WTC11 (cell line): Measurements from ENCODE around the gene ADRB2. TPM values are rescaled to one million over a fixed set of nuclear protein-coding genes. Genes with fewer than 3 reads are reported as not detected.

Experiments used
- ATAC-seq: fragments of 200-7000 bp; cut with Tn5 transposase; 2 replicates; pipeline ENCODE4 v1.10.0; 2021; ENCODE audit warnings: mild to moderate bottlenecking, moderate library complexity
- CTCF ChIA-PET: fragments of 300-600 bp; sonication (Branson Sonifier 250); formaldehyde crosslinking; loops from one replicate; lab custom pipeline; 2021; ENCODE audit warnings: antibody characterized with exemption; lab: Charles Lee
- POLR2A ChIA-PET: fragments of 350-600 bp; sonication (Branson Sonifier 250); formaldehyde crosslinking; loops from one replicate; lab custom pipeline; 2021; ENCODE audit warnings: antibody characterized with exemption; lab: Charles Lee
- DNase-seq: peaks from one replicate; pipeline ENCODE4 v3.0.0; 2021; ENCODE audit warnings: low spot score
- H3K27ac Mint-ChIP-seq: 2 replicates; pipeline ENCODE4 v1.8.0; 2021; ENCODE audit warnings: mixed read lengths
- H3K27me3 Mint-ChIP-seq: 2 replicates; pipeline ENCODE4 v1.8.0; 2021; ENCODE audit warnings: low read depth, mild to moderate bottlenecking, moderate library complexity, mixed read lengths
- H3K36me3 Mint-ChIP-seq: 2 replicates; pipeline ENCODE4 v1.8.0; 2021; ENCODE audit warnings: mixed read lengths
- H3K4me1 Mint-ChIP-seq: 2 replicates; pipeline ENCODE4 v1.8.0; 2022; ENCODE audit warnings: mixed read lengths
- H3K4me3 Mint-ChIP-seq: 2 replicates; pipeline ENCODE4 v1.8.0; 2021; ENCODE audit warnings: mild to moderate bottlenecking, moderate library complexity, mixed read lengths
- H3K9me3 Mint-ChIP-seq: 2 replicates; pipeline ENCODE4 v1.8.0; 2021; ENCODE audit warnings: mixed read lengths
- EMX1 ChIP-seq: fragments of 250-450 bp; sonication (Bioruptor Pico); IDR thresholded peaks from 2 replicates; pipeline ENCODE4 v1.8.0; 2021; ENCODE audit warnings: mild to moderate bottlenecking
- ETV6 ChIP-seq: sonication (generic); formaldehyde crosslinking; IDR thresholded peaks from 2 replicates; pipeline ENCODE4 v1.8.1; 2022; ENCODE audit warnings: mild to moderate bottlenecking, missing genetic modification reagents
- FOXP1 ChIP-seq: sonication (generic); formaldehyde crosslinking; IDR thresholded peaks from 2 replicates; pipeline ENCODE4 v1.8.0; 2022; ENCODE audit warnings: missing genetic modification reagents, mild to moderate bottlenecking, moderate library complexity, borderline replicate concordance
- MXD4 ChIP-seq: fragments of 250-450 bp; sonication (Bioruptor Pico); IDR thresholded peaks from 2 replicates; pipeline ENCODE4 v1.8.0; 2021; ENCODE audit warnings: mild to moderate bottlenecking, moderate library complexity, borderline replicate concordance
- NR1H2 ChIP-seq: sonication (generic); formaldehyde crosslinking; IDR thresholded peaks from 2 replicates; pipeline ENCODE4 v1.9.0; 2021; ENCODE audit warnings: mild to moderate bottlenecking, moderate library complexity, missing genetic modification reagents
- NR3C1 ChIP-seq: sonication (generic); formaldehyde crosslinking; conservative IDR thresholded peaks from 2 replicates; pipeline ENCODE4 v1.8.1; 2023; ENCODE audit warnings: low read depth, mild to moderate bottlenecking, missing genetic modification reagents
- PRRX2 ChIP-seq: fragments of 250-450 bp; sonication (Bioruptor Pico); IDR thresholded peaks from 2 replicates; pipeline ENCODE4 v1.8.0; 2021; ENCODE audit warnings: mild to moderate bottlenecking
- SMAD3 ChIP-seq: sonication (generic); formaldehyde crosslinking; IDR thresholded peaks from 2 replicates; pipeline ENCODE4 v1.8.0; 2022; ENCODE audit warnings: missing genetic modification reagents, mild to moderate bottlenecking, borderline replicate concordance
- SP1 ChIP-seq: sonication (generic); formaldehyde crosslinking; conservative IDR thresholded peaks from 2 replicates; pipeline ENCODE4 v1.8.1; 2022; ENCODE audit warnings: missing genetic modification reagents
- TCF7 ChIP-seq: sonication (generic); formaldehyde crosslinking; IDR thresholded peaks from 2 replicates; pipeline ENCODE4 v1.8.0; 2022; ENCODE audit warnings: mild to moderate bottlenecking, low read depth, missing genetic modification reagents, moderate library complexity
- TEAD1 ChIP-seq: sonication (generic); formaldehyde crosslinking; IDR thresholded peaks from 2 replicates; pipeline ENCODE4 v1.8.0; 2022; ENCODE audit warnings: mild to moderate bottlenecking, missing genetic modification reagents
- ZBTB21 ChIP-seq: sonication (generic); formaldehyde crosslinking; IDR thresholded peaks from 2 replicates; pipeline ENCODE4 v1.8.1; 2023; ENCODE audit warnings: mild to moderate bottlenecking, missing genetic modification reagents, borderline replicate concordance
- ZNF219 ChIP-seq: sonication (generic); formaldehyde crosslinking; IDR thresholded peaks from 2 replicates; pipeline ENCODE4 v1.8.0; 2023; ENCODE audit warnings: missing genetic modification reagents, mild to moderate bottlenecking, borderline replicate concordance
- ZNF232 ChIP-seq: sonication (generic); formaldehyde crosslinking; IDR thresholded peaks from 2 replicates; pipeline ENCODE4 v1.8.0; 2022; ENCODE audit warnings: mild to moderate bottlenecking, missing genetic modification reagents
- ZNF396 ChIP-seq: fragments of 250-450 bp; sonication (Bioruptor Pico); IDR thresholded peaks from 2 replicates; pipeline ENCODE4 v1.8.0; 2021; ENCODE audit warnings: mild to moderate bottlenecking, moderate library complexity, borderline replicate concordance
- total RNA-seq: library from RNA; stranded (reverse); gene quantifications from 3 replicates; pipeline ENCODE4 v1.2.3, GENCODE V29; 2021
- TF ChIP-seq, protein P1 (sequence below): sonication (generic); formaldehyde crosslinking; IDR thresholded peaks from 2 replicates; pipeline ENCODE4 v1.8.0; 2022; ENCODE audit warnings: mild to moderate bottlenecking, missing genetic modification reagents
- TF ChIP-seq, protein P2 (sequence below): sonication (generic); formaldehyde crosslinking; IDR thresholded peaks from 2 replicates; pipeline ENCODE4 v1.8.1; 2023; ENCODE audit warnings: mild to moderate bottlenecking, moderate library complexity, missing genetic modification reagents
- TF ChIP-seq, protein P3 (sequence below): sonication (generic); formaldehyde crosslinking; conservative IDR thresholded peaks from 2 replicates; pipeline ENCODE4 v1.8.1; 2022; ENCODE audit warnings: mild to moderate bottlenecking, missing genetic modification reagents
- TF ChIP-seq, protein P4 (sequence below): fragments of 250-450 bp; sonication (Bioruptor Pico); IDR thresholded peaks from 2 replicates; pipeline ENCODE4 v1.8.0; 2021; ENCODE audit warnings: mild to moderate bottlenecking
- TF ChIP-seq, protein P5 (sequence below): fragments of 250-450 bp; sonication (Bioruptor Pico); IDR thresholded peaks from 2 replicates; pipeline ENCODE4 v1.9.0; 2021; ENCODE audit warnings: moderate library complexity, mild to moderate bottlenecking, inconsistent platforms, borderline replicate concordance
- TF ChIP-seq, protein P6 (sequence below): sonication (generic); formaldehyde crosslinking; IDR thresholded peaks from 2 replicates; pipeline ENCODE4 v1.8.1; 2023; ENCODE audit warnings: mild to moderate bottlenecking, missing genetic modification reagents

ADRB2 gene
- total RNA-seq, 1 experiment from 2014 or later: 1.2 TPM

DNA sequence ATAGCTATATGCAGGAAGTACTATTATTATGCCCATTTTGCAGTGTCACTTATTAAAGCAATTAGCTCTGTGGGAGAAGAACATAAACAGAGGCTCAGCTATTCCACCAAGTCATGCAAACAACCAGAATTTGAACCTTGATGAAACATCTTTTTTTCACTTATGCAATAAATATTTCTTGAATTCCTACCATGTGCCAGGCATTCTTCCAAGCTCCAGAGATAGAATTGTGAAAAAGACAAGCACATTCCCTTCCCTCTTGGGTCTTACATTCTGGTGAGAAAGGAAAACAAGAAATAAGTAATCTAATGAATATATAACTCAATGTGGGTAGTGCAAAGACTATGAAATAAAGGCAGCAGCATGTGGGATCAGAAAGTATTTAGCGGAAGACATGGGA is 32.1 kb upstream of the ADRB2 start (continued):
- TF ChIP-seq, protein P1, sequence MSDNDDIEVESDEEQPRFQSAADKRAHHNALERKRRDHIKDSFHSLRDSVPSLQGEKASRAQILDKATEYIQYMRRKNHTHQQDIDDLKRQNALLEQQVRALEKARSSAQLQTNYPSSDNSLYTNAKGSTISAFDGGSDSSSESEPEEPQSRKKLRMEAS (CRISPR knock-in tag): no peak
- TF ChIP-seq, protein P2, sequence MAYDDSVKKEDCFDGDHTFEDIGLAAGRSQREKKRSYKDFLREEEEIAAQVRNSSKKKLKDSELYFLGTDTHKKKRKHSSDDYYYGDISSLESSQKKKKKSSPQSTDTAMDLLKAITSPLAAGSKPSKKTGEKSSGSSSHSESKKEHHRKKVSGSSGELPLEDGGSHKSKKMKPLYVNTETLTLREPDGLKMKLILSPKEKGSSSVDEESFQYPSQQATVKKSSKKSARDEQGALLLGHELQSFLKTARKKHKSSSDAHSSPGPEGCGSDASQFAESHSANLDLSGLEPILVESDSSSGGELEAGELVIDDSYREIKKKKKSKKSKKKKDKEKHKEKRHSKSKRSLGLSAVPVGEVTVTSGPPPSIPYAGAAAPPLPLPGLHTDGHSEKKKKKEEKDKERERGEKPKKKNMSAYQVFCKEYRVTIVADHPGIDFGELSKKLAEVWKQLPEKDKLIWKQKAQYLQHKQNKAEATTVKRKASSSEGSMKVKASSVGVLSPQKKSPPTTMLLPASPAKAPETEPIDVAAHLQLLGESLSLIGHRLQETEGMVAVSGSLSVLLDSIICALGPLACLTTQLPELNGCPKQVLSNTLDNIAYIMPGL (CRISPR knock-in tag): no peak
- TF ChIP-seq SMAD3 (CRISPR knock-in tag) (no peak), FOXP1 (CRISPR knock-in tag) (no peak), ETV6 (no peak), NR3C1 (CRISPR knock-in tag) (no peak), PRRX2 (CRISPR knock-in tag) (no peak), SP1 (CRISPR knock-in tag) (no peak), MXD4 (CRISPR knock-in tag) (no peak), ZNF232 (CRISPR knock-in tag) (no peak), TEAD1 (CRISPR knock-in tag) (no peak)
- TF ChIP-seq, all 79 proteins: peak for 0

DNA sequence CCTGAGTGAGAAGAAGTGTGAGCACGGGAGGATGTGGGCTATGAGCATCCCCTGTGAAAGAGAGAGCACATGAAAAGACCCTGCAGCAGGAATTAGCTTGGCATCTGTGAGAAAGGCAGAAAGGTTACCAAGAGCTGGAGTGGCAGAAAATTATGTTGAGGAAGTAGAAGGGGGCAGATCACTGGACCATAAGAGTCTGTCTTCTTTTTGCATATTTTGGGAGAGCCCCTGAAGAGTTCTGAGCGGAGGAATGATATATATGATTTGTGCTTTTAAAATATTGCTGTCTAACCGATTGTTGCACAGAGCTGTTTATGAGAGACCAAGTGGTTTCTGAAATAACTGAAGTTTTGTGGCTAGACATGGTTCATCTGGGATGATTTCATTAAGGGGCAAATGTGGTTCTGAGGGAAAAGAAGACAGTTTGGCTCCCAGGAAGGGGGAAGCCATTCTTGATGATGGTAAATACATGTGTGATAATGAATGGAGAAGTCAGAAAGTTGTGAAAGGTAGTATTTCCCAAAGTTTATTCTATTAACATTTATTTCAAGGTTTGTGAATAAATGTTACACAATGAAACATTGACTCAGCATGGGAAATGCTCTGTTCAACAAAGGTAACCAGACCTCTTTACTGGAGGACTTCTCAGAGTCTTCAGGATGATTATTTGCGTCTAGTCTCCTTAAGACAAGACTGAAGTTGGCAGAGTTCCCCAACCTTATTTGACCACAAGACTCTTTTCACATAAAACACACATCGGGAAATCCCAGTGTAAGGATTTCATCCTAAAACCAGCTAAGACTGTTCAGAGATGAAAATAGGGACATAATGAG is 31.5 kb upstream of the ADRB2 start:
- Mint-ChIP-seq H3K27ac (no peak overlapping the region), H3K4me1 (no peaks in the 10 kb centered on the region), H3K27me3 (no peaks in the 10 kb centered on the region; the same call in 1 of the 2 replicates), H3K9me3 (no peaks in the 10 kb centered on the region), H3K36me3 (no peaks in the 10 kb centered on the region), H3K4me3 (no peak overlapping the region)
- ATAC-seq (no peak), DNase-seq (no peak)
- TF ChIP-seq, protein P3, sequence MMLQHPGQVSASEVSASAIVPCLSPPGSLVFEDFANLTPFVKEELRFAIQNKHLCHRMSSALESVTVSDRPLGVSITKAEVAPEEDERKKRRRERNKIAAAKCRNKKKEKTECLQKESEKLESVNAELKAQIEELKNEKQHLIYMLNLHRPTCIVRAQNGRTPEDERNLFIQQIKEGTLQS (CRISPR knock-in tag): no peak
- ChIA-PET POLR2A (no interaction called here), CTCF (no interaction called here)

DNA sequence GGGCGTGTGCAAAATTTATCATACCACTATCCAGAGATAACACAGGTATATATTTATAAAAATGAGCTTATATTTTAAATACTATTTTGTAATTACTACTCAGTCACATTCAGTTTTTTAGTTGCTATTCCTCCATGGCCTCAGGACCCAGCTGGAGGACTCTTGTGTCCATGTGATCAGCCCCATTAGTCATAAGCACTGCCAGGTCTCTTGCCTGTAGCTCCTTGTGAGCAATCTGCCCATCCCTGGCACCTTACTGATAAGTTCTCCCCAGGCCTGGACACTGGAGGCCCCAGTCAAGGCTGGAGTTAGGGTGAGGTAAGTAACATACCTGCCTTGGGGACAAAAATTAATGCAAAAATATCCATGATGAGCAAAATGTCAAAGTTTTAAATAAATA is 29.5 kb upstream of the ADRB2 start:
- DNase-seq (no peak), ATAC-seq (no peak)
- H3K27me3 Mint-ChIP-seq: no peaks in the 10 kb centered on the region; the same call in 1 of the 2 replicates
- CTCF ChIA-PET: interaction anchor here (1.4 to 1.9 kb wide), 2 partner anchors 24 to 56 kb away, joined by 5 to 6 read pairs; no protein-coding TSS in a partner anchor
- no peak overlapping the region for H3K27ac Mint-ChIP-seq
- no peak overlapping the region for H3K4me3 Mint-ChIP-seq
- TF ChIP-seq ZBTB21 (CRISPR knock-in tag) (no peak), EMX1 (no peak), ZNF219 (no peak), ZNF396 (CRISPR knock-in tag) (no peak), NR1H2 (no peak), TCF7 (CRISPR knock-in tag) (no peak)
- TF ChIP-seq, protein P4, sequence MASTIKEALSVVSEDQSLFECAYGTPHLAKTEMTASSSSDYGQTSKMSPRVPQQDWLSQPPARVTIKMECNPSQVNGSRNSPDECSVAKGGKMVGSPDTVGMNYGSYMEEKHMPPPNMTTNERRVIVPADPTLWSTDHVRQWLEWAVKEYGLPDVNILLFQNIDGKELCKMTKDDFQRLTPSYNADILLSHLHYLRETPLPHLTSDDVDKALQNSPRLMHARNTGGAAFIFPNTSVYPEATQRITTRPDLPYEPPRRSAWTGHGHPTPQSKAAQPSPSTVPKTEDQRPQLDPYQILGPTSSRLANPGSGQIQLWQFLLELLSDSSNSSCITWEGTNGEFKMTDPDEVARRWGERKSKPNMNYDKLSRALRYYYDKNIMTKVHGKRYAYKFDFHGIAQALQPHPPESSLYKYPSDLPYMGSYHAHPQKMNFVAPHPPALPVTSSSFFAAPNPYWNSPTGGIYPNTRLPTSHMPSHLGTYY (CRISPR knock-in tag): no peak
- TF ChIP-seq, protein P5, sequence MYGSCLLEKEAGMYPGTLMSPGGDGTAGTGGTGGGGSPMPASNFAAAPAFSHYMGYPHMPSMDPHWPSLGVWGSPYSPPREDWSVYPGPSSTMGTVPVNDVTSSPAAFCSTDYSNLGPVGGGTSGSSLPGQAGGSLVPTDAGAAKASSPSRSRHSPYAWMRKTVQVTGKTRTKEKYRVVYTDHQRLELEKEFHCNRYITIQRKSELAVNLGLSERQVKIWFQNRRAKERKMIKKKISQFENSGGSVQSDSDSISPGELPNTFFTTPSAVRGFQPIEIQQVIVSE: no peak
- TF ChIP-seq, protein P6, sequence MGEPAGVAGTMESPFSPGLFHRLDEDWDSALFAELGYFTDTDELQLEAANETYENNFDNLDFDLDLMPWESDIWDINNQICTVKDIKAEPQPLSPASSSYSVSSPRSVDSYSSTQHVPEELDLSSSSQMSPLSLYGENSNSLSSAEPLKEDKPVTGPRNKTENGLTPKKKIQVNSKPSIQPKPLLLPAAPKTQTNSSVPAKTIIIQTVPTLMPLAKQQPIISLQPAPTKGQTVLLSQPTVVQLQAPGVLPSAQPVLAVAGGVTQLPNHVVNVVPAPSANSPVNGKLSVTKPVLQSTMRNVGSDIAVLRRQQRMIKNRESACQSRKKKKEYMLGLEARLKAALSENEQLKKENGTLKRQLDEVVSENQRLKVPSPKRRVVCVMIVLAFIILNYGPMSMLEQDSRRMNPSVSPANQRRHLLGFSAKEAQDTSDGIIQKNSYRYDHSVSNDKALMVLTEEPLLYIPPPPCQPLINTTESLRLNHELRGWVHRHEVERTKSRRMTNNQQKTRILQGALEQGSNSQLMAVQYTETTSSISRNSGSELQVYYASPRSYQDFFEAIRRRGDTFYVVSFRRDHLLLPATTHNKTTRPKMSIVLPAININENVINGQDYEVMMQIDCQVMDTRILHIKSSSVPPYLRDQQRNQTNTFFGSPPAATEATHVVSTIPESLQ (CRISPR knock-in tag): no peak
- TF ChIP-seq, all 79 proteins: peak for 0
- Mint-ChIP-seq H3K4me1 (no peaks in the 10 kb centered on the region), H3K9me3 (no peaks in the 10 kb centered on the region), H3K36me3 (no peaks in the 10 kb centered on the region)
- POLR2A ChIA-PET: interaction anchor here (0.5 kb wide), 1 partner anchor 55 kb away, joined by 3 read pairs; no protein-coding TSS in a partner anchor
